Coronary artery (tissue), 2 donors: ENCODE results near the gene MZT2B.
"Not testable (repeated sequence)": the region's sequence is repeated elsewhere in the genome, so short reads cannot be mapped to it uniquely, and the experiment has no call there.

Experiments
- DNase-seq: peaks from one replicate; pipeline ENCODE4 v3.0.0-alpha.2; 2017; ENCODE audit warnings: low spot score
- H3K27ac ChIP-seq, 2 donors: fragments of 200-600 bp; sonication (generic); one replicate each; pipeline ENCODE4 v1.5.1; 2016 to 2019
- H3K4me3 ChIP-seq: fragments of 200-600 bp; sonication (generic); 2 replicates; pipeline ENCODE4 v1.5.1; 2016; ENCODE audit warnings: mild to moderate bottlenecking, moderate library complexity
- CTCF ChIP-seq: fragments of 200-600 bp; sonication (generic); IDR thresholded peaks from one replicate; pipeline ENCODE4 v1.5.1; 2019; ENCODE audit warnings: antibody characterized with exemption

Gene MZT2B

GRCh38 chr2:130190237-130190636 is 8.2 kb downstream of the MZT2B start:
- Histone ChIP-seq H3K4me3 (no peak overlapping the region), H3K27ac (no peak overlapping the region)
- no peak for TF ChIP-seq CTCF
- DNase-seq = no peak

- not testable (repeated sequence) for H3K27ac ChIP-seq, DNase-seq, H3K4me3 ChIP-seq
Measured at GRCh38 chr2:130191319-130191718, 9.3 kb downstream of the MZT2B start.

- not testable (repeated sequence) for DNase-seq, H3K4me3 ChIP-seq, H3K27ac ChIP-seq
Measured at GRCh38 chr2:130192451-130192850, 10.4 kb downstream of the MZT2B start.

- not testable (repeated sequence) for H3K27ac ChIP-seq, H3K4me3 ChIP-seq, DNase-seq
Measured at GRCh38 chr2:130193824-130194223, 11.8 kb downstream of the MZT2B start.

- H3K27ac ChIP-seq, H3K4me3 ChIP-seq, DNase-seq: not testable (repeated sequence)
Measured at GRCh38 chr2:130195089-130195635, 13.1 kb downstream of the MZT2B start.

- not testable (repeated sequence) for DNase-seq, H3K27ac ChIP-seq
Measured at GRCh38 chr2:130196052-130196451, 14.0 kb downstream of the MZT2B start.

GRCh38 chr2:130198343-130198742 is 16.3 kb downstream of the MZT2B start, which contains the start of gene TUBA3E:
Gene TUBA3E, minus strand, starts transcription at chr2:130198439. Its CDS starts 79 bp downstream, at chr2:130198360.
- Histone ChIP-seq H3K27ac (no peak within 1 kb of the TSS), H3K4me3 (no peak within 1 kb of the TSS)
- DNase-seq = no peak
- no peak for TF ChIP-seq CTCF

More at GRCh38 chr2:130196052-130196451, 14.0 kb downstream of the MZT2B start:
- not testable (repeated sequence) for H3K4me3 ChIP-seq

- not testable (repeated sequence) for DNase-seq, H3K27ac ChIP-seq, H3K4me3 ChIP-seq
Measured at GRCh38 chr2:130202518-130202917, 20.5 kb downstream of the MZT2B start.

GRCh38 chr2:130203150-130203549 is 21.1 kb downstream of the MZT2B start:
- H3K27ac ChIP-seq, H3K4me3 ChIP-seq, DNase-seq: not testable (repeated sequence)

GRCh38 chr2:130207051-130207450 is 25.0 kb downstream of the MZT2B start:
- not testable (repeated sequence) for DNase-seq, H3K4me3 ChIP-seq, H3K27ac ChIP-seq

GRCh38 chr2:130219147-130219546 is 37.1 kb downstream of the MZT2B start:
- DNase-seq, H3K27ac ChIP-seq, H3K4me3 ChIP-seq: not testable (repeated sequence)

GRCh38 chr2:130220505-130220904 is 38.4 kb downstream of the MZT2B start:
- H3K4me3 ChIP-seq, H3K27ac ChIP-seq, DNase-seq: not testable (repeated sequence)

GRCh38 chr2:130222523-130222922 is 40.5 kb downstream of the MZT2B start:
- not testable (repeated sequence) for DNase-seq, H3K27ac ChIP-seq, H3K4me3 ChIP-seq

- H3K27ac ChIP-seq, DNase-seq, H3K4me3 ChIP-seq: not testable (repeated sequence)
Measured at GRCh38 chr2:130228005-130228404, 45.9 kb downstream of the MZT2B start.

- H3K27ac ChIP-seq, DNase-seq, H3K4me3 ChIP-seq: not testable (repeated sequence)
Measured at GRCh38 chr2:130228467-130229160, 46.6 kb downstream of the MZT2B start.

GRCh38 chr2:130229161-130229510 is 47.1 kb downstream of the MZT2B start:
- H3K4me3 ChIP-seq, H3K27ac ChIP-seq, DNase-seq: not testable (repeated sequence)

- DNase-seq = not testable (repeated sequence)
Measured at GRCh38 chr2:130230376-130230775, 48.3 kb downstream of the MZT2B start.

GRCh38 chr2:130230907-130231306 is 48.8 kb downstream of the MZT2B start:
- not testable (repeated sequence) for H3K4me3 ChIP-seq, DNase-seq, H3K27ac ChIP-seq

More at GRCh38 chr2:130230376-130230775, 48.3 kb downstream of the MZT2B start:
- H3K4me3 ChIP-seq, H3K27ac ChIP-seq: not testable (repeated sequence)
